ENCODE results near the gene GPR4.
"Not testable (repeated sequence)": the region's sequence is repeated elsewhere in the genome, so short reads cannot be mapped to it uniquely, and the experiment has no call there.

Gene GPR4

DNA sequence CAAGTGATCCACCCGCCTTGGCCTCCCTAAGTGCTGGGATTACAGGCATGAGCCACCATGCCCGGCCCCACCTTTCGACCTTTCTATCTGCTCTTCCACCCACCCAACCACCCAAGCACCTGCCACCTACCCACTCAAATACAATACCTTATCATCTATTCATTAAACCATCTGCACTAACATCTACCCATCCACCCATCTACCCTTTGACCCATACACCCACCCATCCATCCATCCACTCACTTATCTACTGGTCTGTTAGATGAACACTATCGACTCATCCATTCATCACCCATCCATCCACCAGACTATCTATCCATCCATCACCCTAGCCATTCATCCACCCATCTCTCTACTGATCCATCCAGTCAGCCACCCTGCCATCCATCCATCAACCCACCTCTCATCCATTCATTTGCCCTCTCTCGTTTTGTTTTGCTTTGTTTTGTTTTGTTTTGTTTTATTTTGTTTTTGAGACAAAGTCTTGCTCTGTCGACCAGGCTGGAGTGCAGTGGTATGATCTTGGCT lies 20.0 kb upstream of the GPR4 start:
- no peak for DNase-seq

DNA sequence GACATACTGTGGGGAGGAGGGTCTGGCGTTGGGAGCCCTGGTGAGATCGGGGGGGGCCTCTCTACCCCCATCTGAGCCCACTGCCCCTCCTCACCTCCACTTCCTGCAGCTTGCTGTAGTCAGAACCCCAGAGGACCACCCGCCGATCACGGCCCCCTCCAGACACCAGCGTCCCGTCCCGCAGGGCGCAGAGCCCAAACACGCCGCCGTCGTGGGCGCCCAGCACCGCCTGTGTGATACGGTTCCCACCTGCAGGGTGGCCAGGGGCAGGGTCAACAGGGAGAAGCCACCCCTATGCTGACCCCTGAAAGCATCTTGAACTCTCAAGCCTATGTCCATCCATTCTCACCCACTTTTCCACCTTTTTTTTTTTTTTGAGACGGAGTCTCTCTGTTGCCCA lies 19.4 kb upstream of the GPR4 start:
- no peak for DNase-seq

DNA sequence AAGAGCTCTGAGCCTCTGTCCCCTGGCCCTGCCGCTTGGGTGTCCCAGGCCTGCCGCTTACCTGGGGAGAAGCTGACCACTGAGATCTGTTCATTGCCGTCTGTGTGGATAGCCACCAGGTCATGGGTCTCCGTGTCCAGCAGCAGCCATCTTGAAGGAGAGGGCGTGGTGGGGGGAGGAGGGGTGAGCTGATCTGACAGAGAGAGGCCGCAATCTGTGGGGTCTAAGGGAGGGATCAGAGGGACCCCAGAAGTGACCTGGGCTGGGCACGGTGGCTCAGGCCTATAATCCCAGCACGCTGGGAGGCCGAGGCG lies 14.6 kb upstream of the GPR4 start:
- no peak for DNase-seq

DNA sequence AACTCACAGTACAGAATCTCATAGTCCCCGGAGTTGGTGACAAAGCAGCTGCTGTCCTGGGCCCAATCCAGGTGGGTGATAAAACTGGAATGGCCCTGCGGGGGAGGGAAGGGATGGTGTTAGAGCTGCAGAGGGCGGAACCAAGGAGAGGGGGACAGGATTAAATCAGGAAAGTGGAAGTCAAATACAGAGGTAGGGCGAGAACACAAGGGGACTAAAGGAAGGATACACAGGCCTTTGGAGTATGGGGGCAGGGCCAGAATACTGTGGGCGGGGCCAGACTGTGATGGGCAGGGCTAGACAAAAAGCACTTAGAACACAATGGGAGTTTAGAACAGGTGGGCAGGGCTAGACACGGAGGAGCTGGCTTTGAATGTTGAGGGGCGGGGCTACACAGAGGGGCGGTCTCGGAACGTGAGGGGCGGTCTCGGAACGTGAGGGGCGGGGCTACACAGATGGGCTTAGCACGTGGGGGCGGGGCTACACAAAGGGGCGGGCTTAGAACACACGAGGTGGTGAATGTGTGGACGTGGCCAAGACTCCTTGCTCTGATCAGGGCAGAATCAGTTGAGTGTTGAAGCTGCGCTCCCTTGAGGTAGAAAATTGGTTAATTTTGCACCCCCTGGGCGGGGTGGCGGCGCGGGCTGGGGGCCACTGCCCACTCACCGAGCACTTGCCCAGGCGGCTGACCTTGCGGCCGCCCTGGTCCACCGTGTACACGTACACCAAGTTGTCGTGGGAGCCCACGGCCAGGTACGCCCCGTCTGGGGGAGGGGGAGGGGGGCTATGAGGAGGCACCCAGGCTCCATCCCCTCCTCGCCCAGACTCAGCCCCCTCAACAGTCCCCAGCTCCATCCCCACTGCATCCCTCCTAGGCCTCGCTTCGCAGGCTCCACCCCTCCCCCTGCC lies 14.0 kb upstream of the GPR4 start:
- peak; percentile 58 to 69 for DNase-seq

DNA sequence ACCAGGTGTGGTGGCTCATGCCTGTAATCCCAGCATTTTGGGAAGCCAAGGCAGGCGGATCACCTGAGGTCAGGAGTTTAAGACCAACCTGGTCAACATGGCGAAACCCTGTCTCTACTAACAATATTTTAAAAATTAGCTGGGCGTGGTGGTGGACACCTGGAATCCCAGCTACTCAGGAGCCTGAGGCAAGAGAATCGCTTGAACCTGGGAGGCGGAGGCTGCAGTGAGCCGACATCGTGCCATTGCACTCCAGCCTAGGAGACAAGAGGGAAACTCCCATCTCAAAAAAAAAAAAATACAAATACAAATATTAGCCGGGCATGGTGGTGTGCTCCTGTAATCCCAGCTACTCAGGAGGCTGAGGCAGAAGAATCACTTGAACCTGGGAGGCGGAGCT lies 13.0 kb upstream of the GPR4 start:
- DNase-seq, result not testable (repeated sequence)

DNA sequence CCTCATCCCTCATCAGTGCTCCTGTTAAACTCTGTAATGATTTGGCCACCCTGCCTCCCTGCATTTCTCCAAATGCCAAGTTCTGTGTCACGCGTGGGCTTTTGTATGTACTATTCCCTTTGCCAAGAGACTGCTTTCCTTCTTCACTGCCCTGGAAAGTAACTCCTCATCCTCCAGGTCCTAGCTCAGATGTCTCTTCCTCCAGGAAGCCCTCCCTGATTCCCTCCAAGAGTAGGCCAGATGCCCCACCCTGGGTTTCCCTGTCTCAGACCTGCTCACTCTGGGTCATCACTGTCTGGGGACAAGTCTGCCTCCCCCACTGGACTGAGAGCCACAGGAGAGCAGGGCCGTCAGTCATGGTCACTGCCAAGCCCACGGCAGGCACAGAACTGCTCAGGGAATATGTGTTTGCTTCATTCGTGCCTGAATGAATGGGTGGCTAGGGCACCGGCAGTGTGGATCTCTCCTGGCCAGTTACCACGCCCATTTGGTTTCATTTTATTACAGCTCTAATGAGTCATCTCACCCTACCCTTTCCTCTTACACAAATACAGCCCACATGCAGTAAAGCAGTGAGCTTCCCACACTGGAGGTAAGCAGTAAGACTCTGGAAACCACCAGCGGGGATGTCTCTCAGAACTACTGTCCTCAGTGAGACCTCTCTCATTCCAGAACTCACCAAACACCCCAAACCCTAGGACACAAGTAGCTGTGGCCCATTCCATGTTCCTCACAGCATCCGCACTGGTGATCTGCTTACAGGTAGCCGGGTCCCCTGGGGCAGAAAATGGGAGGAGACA lies 12.1 kb upstream of the GPR4 start:
- DNase-seq, result peak; percentile 19 to 25

DNA sequence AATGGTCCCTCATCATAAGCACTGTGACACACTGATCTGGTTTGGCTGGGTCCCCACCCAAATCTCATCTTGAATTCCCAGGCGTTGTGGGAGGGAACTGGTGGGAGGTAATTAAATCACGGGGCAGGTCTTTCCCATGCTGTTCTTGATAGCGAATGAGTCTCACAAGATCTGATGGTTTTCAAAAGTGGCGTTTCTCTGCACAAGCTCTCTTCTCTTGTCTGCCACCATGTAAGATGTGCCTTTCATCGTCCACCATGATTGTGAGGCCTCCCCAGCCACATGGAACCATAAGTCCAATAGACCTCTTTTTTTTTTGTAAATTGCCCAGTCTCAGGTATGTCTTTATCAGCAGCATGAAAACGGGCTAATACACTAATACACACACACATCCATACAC lies 6.9 kb upstream of the GPR4 start:
- no peak for DNase-seq

DNA sequence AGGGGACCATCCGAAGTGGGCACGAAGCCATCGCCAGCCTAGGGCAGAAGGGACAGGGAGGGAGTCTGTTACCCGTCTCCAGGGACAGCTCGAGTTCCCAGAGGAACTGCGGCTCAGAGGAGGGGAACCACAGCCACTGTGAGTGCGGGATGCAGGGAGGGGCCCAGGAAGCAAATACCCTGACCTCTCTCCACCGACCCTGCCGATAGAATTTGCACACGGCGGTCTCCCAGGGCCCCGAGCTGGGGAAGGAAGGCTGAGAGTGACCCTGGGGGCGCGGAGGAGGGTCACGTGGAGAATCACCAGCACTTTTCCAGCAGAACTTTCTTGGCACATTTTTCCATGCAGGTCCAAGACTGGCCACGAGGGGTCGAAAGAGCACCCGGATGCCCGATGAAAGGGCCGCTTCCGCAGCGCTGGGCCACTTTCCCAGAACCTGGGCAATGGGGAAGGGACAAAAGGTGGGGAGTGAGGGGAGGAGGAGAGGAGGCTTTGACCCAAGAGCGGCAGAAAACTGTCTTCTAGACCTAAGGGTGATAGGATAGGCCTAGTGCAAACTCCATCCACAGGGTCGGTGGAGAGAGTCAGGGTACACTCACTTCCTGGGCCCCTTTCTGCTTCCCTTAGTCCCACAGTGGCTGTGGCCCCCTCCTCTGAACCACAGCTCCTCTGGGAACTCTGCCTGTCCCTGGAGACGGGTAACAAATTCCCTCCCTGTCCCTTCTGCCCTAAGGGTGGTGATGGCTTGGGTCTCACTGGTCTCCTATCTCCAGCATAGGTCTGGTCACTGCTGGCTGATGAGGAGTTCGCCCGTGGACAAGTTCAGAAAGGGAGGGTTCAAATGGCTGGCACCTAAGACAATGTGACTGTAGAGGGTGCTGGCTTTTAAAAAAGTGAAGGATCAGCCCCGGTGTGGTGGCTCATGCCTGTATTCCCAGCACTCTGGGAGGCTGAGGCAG lies 5.3 kb upstream of the GPR4 start:
- DNase-seq, result peak; percentile 14 to 42

DNA sequence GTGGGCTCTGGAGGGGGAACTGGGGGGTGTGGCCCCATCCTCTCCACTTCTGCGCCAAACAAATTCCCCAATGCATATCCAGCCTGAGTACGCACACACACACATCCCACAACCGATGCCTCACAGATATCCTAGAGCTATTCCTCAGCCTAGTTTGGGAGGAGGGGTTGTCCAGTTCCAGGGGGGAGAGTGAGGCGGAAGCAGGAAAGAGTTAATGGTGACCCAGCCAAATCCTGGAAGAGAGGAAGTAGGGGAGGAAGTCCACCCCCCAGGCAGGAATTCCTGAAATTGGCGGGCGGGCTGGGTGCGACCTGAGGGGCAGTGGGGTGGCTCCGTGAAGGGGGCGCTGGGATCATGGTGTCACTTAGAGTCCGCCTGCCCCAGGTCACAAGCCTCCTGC lies 897 bp downstream of the GPR4 start:
- no peak for DNase-seq

DNA sequence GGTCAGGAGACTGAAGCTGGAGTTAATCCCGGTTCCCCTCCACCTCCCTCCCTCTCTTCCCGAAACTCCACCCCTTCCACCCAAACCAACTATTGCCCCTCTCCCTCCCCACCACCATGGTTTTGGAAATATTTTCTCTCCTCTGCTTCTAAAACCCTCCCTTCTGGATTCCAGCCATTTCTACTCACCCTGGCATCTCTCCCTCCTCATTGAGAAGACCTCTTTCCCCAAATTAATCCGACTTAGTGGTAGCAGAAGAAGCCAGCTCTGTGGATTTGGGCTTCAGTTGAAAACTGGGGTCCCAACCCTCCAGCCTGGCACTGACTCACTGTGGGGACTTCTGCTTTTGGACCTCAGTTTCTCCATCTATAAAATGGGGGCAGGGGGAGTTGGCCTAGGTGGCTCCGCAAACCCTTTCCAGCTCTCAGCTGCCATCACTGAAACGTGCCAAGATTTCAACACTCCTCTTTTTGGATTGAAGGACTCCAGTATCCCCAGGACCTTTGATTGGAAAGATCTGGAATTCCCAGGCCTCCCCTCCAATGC lies 1.6 kb downstream of the GPR4 start:
- DNase-seq, result no peak

DNA sequence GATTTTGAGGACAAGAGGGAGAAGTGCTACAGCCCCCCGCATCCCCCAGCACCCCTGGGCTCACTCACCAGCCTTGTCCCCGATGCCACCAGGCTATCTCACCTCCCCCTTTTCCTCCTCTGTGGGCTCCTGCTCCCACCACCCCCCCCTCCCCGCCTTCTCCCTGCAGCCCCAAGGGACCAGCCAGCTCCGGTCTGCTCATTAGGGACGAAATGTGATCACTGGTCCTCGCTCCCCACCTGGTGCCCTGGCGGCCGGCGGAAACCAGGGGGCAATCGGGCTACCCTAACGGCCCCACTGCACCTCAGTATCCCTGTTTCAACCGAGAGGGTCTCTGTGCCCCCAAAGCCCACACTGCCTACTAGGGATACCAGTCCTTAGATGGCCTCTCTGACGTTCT lies 2.7 kb downstream of the GPR4 start:
- DNase-seq, result no peak

DNA sequence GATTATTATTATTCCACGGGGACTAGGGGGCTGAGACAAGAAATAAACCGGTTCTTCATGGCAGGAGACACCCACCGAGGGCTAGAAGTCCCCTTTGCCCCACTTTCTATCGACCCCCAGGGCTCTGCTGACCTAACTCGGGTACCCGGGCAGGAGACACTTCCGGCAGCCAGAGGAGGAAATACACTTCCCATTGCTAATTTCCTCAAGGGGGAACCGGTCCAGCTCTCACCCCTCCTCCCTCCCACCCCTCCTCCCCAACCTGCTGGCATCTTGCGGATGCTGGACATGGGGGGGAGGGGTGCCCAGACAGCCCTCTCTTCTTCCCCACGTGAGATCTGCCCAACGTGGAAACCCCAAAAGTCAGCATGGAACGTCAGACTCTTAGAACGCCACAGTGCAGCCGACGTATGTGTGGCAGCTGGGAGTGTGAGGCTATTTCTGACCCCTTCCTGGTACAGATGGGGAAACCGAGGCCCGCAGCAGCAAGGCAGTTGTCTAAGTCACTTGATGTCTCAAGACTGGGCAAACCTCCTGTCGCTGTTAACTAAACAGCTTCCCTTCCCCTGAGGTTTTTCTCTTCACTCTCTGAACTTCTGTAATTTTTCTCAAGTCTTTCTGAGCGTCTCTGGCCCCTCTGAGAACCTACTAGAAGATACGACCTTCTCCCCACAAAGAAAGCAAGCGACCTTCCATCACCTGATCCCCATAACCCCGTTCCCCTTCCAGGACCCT lies 3.6 kb downstream of the GPR4 start:
- DNase-seq, result peak in 1 of 2 experiments; percentile 4

DNA sequence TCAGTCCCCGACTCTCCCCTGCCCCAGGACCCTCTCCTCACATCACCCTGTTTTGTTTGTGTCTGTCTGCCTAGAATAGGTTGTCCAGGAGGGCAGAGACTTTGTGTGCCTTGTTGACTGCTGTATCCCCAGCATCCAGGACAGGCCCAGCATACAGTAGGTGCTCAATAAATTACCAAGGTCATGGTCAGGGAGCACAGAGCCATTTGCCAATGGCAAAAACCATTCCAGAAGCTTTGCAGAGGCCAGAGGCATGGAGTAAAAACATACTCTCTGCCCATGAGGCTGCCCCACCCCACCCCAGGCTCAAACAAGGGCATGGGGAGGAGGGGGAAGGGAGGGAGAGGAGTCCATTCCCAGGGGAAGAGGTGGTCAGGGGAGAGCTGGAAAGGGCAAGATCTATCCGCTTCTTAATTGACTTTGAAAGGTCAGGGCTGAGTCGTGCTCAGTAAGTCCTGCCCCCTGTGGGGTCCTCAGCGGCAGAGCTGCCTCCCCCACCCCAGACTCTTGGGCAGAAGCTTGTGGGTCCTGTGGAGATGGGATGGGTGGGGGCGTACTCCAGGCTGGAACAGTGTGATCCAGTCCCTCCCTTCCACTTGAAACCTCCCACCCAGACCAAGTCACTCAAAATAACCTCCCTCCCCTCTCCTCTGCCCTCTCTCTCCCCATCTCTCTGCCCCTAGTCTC lies 4.4 kb downstream of the GPR4 start:
- no peak for DNase-seq

DNA sequence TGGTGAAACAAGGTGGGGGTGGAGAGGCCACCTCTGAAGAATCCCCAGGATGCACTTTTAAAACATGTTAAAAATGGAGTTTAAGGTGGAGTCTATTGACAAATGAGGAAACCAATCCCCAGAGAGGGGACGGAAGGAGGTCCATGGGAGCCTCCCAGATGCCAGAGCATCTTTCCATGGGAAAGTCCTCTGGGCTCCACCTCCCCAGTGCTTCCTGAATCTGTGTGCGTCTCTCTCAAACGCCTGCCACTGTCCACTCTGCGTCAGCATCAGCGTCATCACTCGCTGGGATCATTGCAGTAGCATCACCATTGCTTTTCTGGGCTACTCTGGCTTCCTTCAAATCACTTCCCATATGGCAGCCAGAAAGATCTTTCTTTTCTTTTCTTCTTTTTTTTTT lies 6.2 kb downstream of the GPR4 start:
- no peak for DNase-seq

DNA sequence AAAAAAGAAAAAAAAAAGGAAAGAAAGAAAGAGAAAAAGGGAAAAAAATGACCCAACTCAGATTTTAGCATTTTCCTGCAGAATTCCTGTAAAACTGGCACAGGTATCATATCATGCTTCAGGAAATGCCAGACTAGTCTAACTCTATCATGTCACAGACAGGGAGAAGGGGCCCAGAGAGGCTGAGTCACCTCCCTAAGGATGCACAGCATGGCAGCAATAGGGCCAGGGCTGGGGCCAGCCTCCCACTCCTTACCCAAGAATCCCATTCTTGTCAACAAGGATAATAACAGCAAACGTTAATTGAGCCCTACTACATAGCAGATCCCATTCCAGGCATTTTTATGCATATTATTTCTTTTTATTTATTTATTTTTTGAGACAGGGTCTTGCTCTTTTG lies 8.5 kb downstream of the GPR4 start:
- DNase-seq, result no peak

DNA sequence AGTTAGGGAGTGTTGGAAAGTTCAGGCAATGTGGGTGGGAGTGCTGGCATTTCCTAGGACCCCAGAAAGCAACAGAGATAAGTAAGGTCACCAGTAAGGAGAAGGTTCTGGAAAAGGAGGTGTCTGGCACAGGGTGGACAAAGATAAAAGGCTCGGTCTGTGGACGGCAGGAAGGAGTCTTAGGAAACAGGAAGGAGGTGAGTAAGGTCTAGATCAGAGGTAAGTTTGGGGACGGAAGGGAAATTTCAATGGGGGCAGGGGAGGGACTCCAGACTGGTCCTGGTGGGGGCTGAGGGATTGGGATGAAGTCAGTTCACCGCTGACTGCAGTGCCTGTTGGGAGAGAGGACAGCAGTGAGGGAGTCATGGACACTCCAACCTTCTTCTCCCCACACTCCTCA lies 9.6 kb downstream of the GPR4 start:
- no peak for DNase-seq

DNA sequence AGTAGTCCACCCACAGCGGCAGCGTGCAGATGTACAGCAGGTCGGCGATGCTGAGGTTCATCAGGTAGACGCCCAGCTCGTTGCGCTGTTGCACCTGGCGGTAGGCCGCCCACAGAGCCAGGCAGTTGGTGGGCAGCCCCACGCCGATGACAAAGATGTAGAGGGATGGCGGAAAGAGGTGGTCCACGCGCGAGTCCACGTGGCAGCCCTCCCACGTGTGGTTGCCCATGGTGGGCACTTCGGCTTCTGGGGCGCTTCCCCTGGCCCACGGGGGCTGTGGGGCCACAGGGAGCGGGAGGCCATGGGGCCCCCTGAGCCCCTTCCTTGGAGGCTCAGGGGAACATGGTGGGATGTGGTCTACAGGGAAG lies 10.4 kb downstream of the GPR4 start:
- no peak for DNase-seq

DNA sequence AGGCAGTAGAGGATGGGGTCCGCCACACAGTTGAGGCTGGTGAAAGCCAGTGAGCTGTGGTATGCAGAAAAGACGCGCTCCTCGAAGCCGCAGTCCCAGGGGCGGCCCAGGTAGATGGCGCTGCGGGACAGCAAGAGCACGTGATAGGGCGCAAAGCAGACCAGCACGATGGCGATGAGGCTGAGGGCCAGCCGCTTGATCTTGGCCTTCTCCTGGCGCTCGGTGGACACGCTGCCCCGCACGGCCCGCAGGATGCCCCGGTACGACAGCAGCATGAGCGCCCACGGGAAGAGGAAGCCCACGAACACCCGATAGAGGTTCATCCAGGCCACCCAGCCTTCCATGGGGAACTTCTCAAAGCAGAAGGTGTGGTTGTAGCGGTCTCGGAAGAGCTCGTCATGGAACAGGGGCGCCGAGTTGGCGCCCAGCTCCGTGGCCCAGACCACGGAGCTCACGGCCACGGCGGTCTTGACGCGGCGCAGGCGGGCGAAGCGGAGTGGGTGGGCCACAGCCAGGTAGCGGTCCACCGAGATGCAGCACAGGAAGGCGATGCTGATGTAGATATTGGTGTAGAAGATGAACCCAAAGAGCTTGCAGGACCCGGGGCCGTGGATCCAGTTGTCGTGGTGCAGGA lies 10.9 kb downstream of the GPR4 start:
- peak; percentile 17 to 46 for DNase-seq

DNA sequence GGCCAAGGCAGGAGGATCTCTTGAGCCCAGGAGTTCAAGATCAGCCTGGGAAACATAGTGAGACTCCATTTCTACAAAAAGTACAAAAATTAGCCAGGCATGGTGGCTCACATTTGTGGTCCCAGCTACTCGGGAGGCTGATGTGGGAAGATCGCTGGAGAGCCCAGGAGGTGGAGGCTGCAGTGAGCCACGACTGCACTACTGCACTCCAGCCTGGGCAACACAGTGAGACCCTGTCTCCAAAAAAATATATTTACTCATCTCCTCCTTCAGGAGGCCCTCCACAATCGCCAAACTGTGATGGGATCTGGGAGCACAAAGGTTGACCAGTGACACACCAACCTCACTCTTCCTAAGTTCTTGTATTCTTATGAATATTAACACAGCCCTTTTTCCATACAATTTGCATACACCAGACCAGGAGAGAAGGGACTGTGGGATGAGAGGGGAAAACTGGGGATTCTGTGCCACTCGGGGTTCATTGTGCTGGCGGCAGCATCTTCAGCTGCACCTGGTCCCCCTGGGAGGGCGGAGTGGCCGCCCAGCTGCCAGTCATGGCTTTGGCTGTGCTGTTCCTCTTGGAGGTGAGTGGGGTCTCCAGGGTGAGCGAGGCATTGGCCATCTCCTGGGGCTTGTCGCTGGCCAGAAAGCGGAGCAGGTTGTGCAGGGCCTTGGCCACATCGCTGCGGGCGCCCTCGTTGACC lies 11.6 kb downstream of the GPR4 start:
- DNase-seq, result no peak

DNA sequence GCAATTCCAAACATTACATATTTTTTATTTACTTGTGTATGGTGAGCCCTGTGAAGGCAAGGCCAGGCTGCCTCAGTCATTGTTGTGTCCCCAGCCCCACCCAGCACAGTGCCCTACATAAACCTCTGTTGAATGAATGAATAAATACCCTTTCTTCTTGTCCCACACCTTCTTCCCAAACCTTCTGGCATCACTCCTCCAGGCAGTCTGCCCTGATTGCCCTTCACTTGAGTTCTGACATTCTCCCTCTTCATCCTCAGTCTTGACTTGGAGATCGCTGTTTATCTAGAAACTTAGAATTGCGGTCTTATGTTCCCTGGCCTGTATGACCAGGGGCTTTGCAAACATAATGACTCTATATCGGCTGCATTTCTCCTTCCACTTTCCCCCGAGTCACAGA lies 12.2 kb downstream of the GPR4 start:
- no peak for DNase-seq

All from stimulated activated CD4-positive, alpha-beta T cell treated with anti-CD3 and anti-CD28 coated beads, Interleukin-4, amount 100 ng/mL, for 4 hours (primary cell).